ENCODE measurements around the gene STX18. TPM values are rescaled to one million over a fixed set of nuclear protein-coding genes. Genes with fewer than 3 reads are reported as not detected.
A peak's percentile ranks its signal among the peaks of the same experiment; 100 is the strongest.

The STX18 gene
- total and polyA plus RNA-seq, 10 of the 15 experiments (the other 5 are each of a cell fraction or from before 2014, with no cell fraction given): 8.2 to 46.6 (median 31.1) TPM

- TF ChIP-seq BCLAF1 (IDR thresholded peaks at IDR 0.05) (no peak), CHD1 (IDR thresholded peaks at IDR 0.05; ENCODE audit: low read depth, low read length) (no peak), BRCA1 (IDR thresholded peaks at IDR 0.05; ENCODE audit: low read depth, low read length) (no peak), CBX5 (IDR thresholded peaks at IDR 0.05; ENCODE audit: low read depth) (no peak), YY1 (IDR thresholded peaks at IDR 0.05; ENCODE audit: low read depth, low read length) (no peak), SKIL (IDR thresholded peaks at IDR 0.05; ENCODE audit: low read depth, poor library complexity, severe bottlenecking) (peak; percentile 21), ZNF24 (IDR thresholded peaks at IDR 0.05) (peak; percentile 76), CREB1 (IDR thresholded peaks at IDR 0.05; ENCODE audit: low read depth) (peak; percentile 77), MLLT1 (IDR thresholded peaks at IDR 0.05) (no peak), KAT2A (conservative IDR thresholded peaks at IDR 0.05; ENCODE audit: control insufficient read depth, low read depth, low read length) (no peak), RUNX3 (IDR thresholded peaks at IDR 0.05; ENCODE audit: low read length) (peak; percentile 52), SPI1 (IDR thresholded peaks at IDR 0.05; ENCODE audit: borderline replicate concordance, insufficient read depth, low read depth, low read length) (peak; percentile 73), USF2 (IDR thresholded peaks at IDR 0.05; ENCODE audit: borderline replicate concordance, low read depth, low read length) (no peak), ZNF622 (IDR thresholded peaks at IDR 0.05) (no peak), WRNIP1 (IDR thresholded peaks at IDR 0.05; ENCODE audit: borderline replicate concordance, low read depth, low read length) (no peak), CHD4 (IDR thresholded peaks at IDR 0.05) (no peak), MTA2 (IDR thresholded peaks at IDR 0.05; ENCODE audit: low read depth) (no peak), PML (IDR thresholded peaks at IDR 0.05; ENCODE audit: low read length) (0 out of 2 replicates have a peak, but pooled peaks have one; percentile 18), IKZF2 (IDR thresholded peaks at IDR 0.05) (peak in 1 of 2 experiments; percentile 46; a peak in 2 of 4 replicates), IRF4 (IDR thresholded peaks at IDR 0.05; ENCODE audit: low read depth, low read length) (0 out of 2 replicates have a peak, but pooled peaks have one; percentile 18), NBN (IDR thresholded peaks at IDR 0.05) (no peak), JUND (IDR thresholded peaks at IDR 0.05; ENCODE audit: low read depth, low read length) (no peak), SMC3 (IDR thresholded peaks at IDR 0.05; ENCODE audit: borderline replicate concordance, low read length) (no peak), HDGF (IDR thresholded peaks at IDR 0.05) (no peak), SUZ12 (IDR thresholded peaks at IDR 0.05; ENCODE audit: unreplicated experiment) (no peak)
These were observed 712 bp downstream of the STX18 start (continued) for GRCh38 chr4:4541040-4541631.
